Neural cell (in vitro differentiated cells): ENCODE measurements around the gene PCDHGA5. TPM values are rescaled to one million over a fixed set of nuclear protein-coding genes. Genes with fewer than 3 reads are reported as not detected.
"Not testable (repeated sequence)": the region's sequence is repeated elsewhere in the genome, so short reads cannot be mapped to it uniquely, and the experiment has no call there.

Experiments used
- H2AFZ ChIP-seq: fragments of 200-600, 300-800 bp; sonication (generic), shearing (Covaris generic); 2 replicates; pipeline ENCODE4 v1.6.0; 2014; ENCODE audit warnings: low read depth, mild to moderate bottlenecking, antibody characterized with exemption, low read length, moderate library complexity
- H3F3A ChIP-seq: fragments of 200-600 bp; shearing (Covaris generic); 2 replicates; pipeline ENCODE4 v1.6.1; 2016; ENCODE audit warnings: mild to moderate bottlenecking, moderate library complexity, mixed read lengths, antibody characterized with exemption, low read length; ENCODE audit not compliant: insufficient read depth, poor library complexity, severe bottlenecking
- H3K27ac ChIP-seq: fragments of 200-600, 300-800 bp; sonication (generic), shearing (Covaris generic); 2 replicates; pipeline ENCODE4 v1.5.1; 2014; ENCODE audit warnings: mild to moderate bottlenecking, low read length, moderate library complexity
- H3K27me3 ChIP-seq: fragments of 300-800, 200-600 bp; sonication (generic), shearing (Covaris generic); 2 replicates; pipeline ENCODE4 v1.6.0; 2014; ENCODE audit warnings: mild to moderate bottlenecking, low read depth, low read length, moderate library complexity; ENCODE audit not compliant: insufficient read depth
- H3K36me3 ChIP-seq: fragments of 300-800, 200-600 bp; sonication (generic), shearing (Covaris generic); 2 replicates; pipeline ENCODE4 v1.5.1; 2014; ENCODE audit warnings: mild to moderate bottlenecking, antibody characterized with exemption, low read length, moderate library complexity; ENCODE audit not compliant: insufficient read depth
- H3K4me2 ChIP-seq: fragments of 300-800, 200-600 bp; sonication (generic), shearing (Covaris generic); 2 replicates; pipeline ENCODE4 v1.6.0; 2014; ENCODE audit warnings: mild to moderate bottlenecking, low read length
- H3K4me3 ChIP-seq: fragments of 300-800, 200-600 bp; sonication (generic), shearing (Covaris generic); 2 replicates; pipeline ENCODE4 v1.5.1; 2014; ENCODE audit warnings: mild to moderate bottlenecking, low read length, moderate library complexity
- H3K79me2 ChIP-seq: fragments of 200-600 bp; shearing (Covaris generic); replicated peaks from 2 replicates; pipeline ENCODE4 v1.6.0; 2014; ENCODE audit warnings: mild to moderate bottlenecking, low read length, moderate library complexity; ENCODE audit not compliant: insufficient read depth
- H3K9ac ChIP-seq: fragments of 300-800, 200-600 bp; sonication (generic), shearing (Covaris generic); 2 replicates; pipeline ENCODE4 v1.6.1; 2016; ENCODE audit warnings: mild to moderate bottlenecking, low read length, mixed read lengths
- H3K9me2 ChIP-seq: fragments of 200-600 bp; shearing (Covaris generic); 2 replicates; pipeline ENCODE4 v1.6.1; 2016; ENCODE audit warnings: mild to moderate bottlenecking, low read length, mixed read lengths; ENCODE audit not compliant: insufficient read depth
- H3K9me3 ChIP-seq: fragments of 200-600, 300-800 bp; sonication (generic), shearing (Covaris generic); 2 replicates; pipeline ENCODE4 v1.6.1; 2016; ENCODE audit warnings: mild to moderate bottlenecking, mixed run types, low read length, moderate library complexity, mixed read lengths
- H4K20me1 ChIP-seq: fragments of 200-600 bp; shearing (Covaris generic); 2 replicates; pipeline ENCODE4 v1.6.1; 2016; ENCODE audit warnings: mild to moderate bottlenecking, mixed run types; ENCODE audit not compliant: insufficient read depth
- CTCF ChIP-seq: fragments of 450-650 bp; IDR thresholded peaks from 2 replicates; pipeline ENCODE4 v1.5.1; 2014; ENCODE audit warnings: antibody characterized with exemption, mild to moderate bottlenecking, moderate library complexity; ENCODE audit not compliant: poor library complexity, severe bottlenecking
- EP300 ChIP-seq: fragments of 450-650 bp; conservative IDR thresholded peaks from 2 replicates; pipeline ENCODE4 v1.6.1; 2014; ENCODE audit warnings: antibody characterized with exemption, mild to moderate bottlenecking, moderate library complexity; ENCODE audit not compliant: poor library complexity, severe bottlenecking
- EZH2 ChIP-seq: fragments of 200-600, 300-800 bp; shearing (Covaris generic), sonication (generic); IDR thresholded peaks from 2 replicates; pipeline ENCODE4 v1.6.1; 2014; ENCODE audit warnings: antibody characterized with exemption, low read length, borderline replicate concordance, mild to moderate bottlenecking; ENCODE audit not compliant: insufficient read depth, poor library complexity, severe bottlenecking
- MXI1 ChIP-seq: fragments of 450-650 bp; conservative IDR thresholded peaks from 2 replicates; pipeline ENCODE4 v1.6.1; 2014; ENCODE audit warnings: antibody characterized with exemption, mild to moderate bottlenecking; ENCODE audit not compliant: poor library complexity, severe bottlenecking
- POLR2AphosphoS5 ChIP-seq: IDR thresholded peaks from 2 replicates; pipeline ENCODE4 v1.6.1; 2012
- RAD21 ChIP-seq: fragments of 450-650 bp; conservative IDR thresholded peaks from 2 replicates; pipeline ENCODE4 v1.6.1; 2014; ENCODE audit warnings: antibody characterized with exemption, mild to moderate bottlenecking, moderate library complexity
- SMC3 ChIP-seq: fragments of 450-650 bp; conservative IDR thresholded peaks from 2 replicates; pipeline ENCODE4 v1.6.1; 2014; ENCODE audit warnings: antibody characterized with exemption, mild to moderate bottlenecking, moderate library complexity; ENCODE audit not compliant: poor library complexity
- TAF1 ChIP-seq: IDR thresholded peaks from 2 replicates; pipeline ENCODE4 v1.6.1; 2012; ENCODE audit warnings: low read depth
- polyA plus RNA-seq: library from polyadenylated mRNA; depleted of rRNA; stranded (reverse); fragments of >200 nt; gene quantifications from 2 replicates; pipeline ENCODE4 v1.2.3, GENCODE V29; 2014
- TF ChIP-seq, protein P1 (sequence below): IDR thresholded peaks from 2 replicates; pipeline ENCODE4 v1.6.1; 2012; ENCODE audit warnings: borderline replicate concordance

PCDHGA5 gene
- polyA plus RNA-seq, 1 donor from 2014 or later, result 0.25 TPM

DNA sequence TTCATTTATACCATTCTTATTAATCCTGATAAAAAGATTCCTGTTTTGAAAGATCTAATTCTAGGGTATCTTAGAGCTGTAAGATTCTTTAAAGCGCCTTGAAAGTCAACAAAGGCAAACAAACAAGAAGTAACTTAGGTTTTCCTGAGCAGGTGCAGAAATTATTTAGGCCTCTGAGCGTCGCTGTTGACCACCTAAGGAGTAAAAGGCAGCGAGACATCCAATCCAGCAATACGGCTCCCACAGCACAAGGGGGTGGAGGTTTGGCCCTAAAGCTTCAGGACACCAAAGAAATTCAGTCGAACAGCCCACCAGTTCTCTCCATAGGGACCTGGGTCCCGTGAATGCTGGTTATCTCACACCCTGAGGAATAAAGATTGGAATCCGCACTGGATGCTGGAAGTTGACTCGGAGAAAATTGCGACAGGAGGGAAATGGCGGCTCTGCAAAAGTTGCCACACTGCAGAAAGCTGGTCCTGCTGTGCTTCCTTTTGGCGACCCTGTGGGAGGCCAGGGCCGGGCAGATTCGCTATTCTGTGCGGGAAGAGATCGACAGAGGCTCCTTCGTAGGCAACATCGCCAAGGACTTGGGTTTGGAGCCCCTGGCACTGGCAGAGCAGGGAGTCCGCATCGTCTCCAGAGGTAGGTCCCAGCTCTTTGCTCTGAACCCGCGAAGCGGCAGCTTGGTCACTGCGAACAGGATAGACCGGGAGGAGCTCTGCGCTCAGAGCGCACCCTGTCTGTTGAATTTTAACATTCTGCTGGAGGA lies 25.2 kb upstream of the PCDHGA5 start, which contains the start of gene PCDHGA2:
Gene PCDHGA2, plus strand, starts transcription at position 223 of the 769 bp plus-strand sequence.
- H3K9me3 ChIP-seq, result no peaks in the 10 kb centered on the region
- no peak within 1 kb of the TSS for H3K4me2 ChIP-seq

DNA sequence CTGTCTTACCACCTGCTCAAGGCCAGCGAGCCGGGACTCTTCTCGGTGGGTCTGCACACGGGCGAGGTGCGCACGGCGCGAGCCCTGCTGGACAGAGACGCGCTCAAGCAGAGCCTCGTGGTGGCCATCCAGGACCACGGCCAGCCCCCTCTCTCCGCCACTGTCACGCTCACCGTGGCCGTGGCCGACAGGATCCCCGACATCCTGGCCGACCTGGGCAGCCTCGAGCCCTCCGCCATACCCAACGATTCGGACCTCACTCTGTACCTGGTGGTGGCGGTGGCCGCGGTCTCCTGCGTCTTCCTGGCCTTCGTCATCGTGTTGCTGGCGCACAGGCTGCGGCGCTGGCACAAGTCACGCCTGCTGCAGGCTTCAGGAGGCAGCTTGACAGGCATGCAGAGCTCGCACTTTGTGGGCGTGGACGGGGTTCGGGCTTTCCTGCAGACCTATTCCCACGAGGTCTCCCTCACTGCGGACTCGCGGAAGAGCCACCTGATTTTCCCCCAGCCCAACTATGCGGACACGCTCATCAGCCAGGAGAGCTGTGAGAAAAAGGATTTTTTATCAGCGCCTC lies 23.1 kb upstream of the PCDHGA5 start:
- H3K4me2 ChIP-seq, H2AFZ ChIP-seq, H3K79me2 ChIP-seq, H3K9me2 ChIP-seq, H3K27me3 ChIP-seq, H3K4me3 ChIP-seq, H4K20me1 ChIP-seq, H3K27ac ChIP-seq, H3K36me3 ChIP-seq, H3F3A ChIP-seq, H3K9ac ChIP-seq: not testable (repeated sequence)
- H3K9me3 ChIP-seq, result peaks cover 10% of the 10 kb centered on the region

More for the DNA sequence above, 25.2 kb upstream of the PCDHGA5 start, which contains the start of gene PCDHGA2:
- no peak within 1 kb of the TSS for H3K27ac ChIP-seq
- no peak within 1 kb of the TSS for H2AFZ ChIP-seq
- H3K9me2 ChIP-seq, result no peaks in the 10 kb centered on the region
- no peaks in the 10 kb centered on the region for H4K20me1 ChIP-seq
- H3F3A ChIP-seq, result no peaks in the 10 kb centered on the region
- no peak for TF ChIP-seq RAD21
- no peak for TF ChIP-seq CTCF
- TF ChIP-seq POLR2AphosphoS5, result no peak
- no peak for TF ChIP-seq MXI1
- no peak for TF ChIP-seq SMC3
- TF ChIP-seq TAF1, result no peak
- no peak within 1 kb of the TSS for H3K4me3 ChIP-seq
- no peaks in the 10 kb centered on the region for H3K79me2 ChIP-seq
- no peaks in the 10 kb centered on the region for H3K27me3 ChIP-seq
- no peak within 1 kb of the TSS for H3K9ac ChIP-seq
- no peaks in the 10 kb centered on the region for H3K36me3 ChIP-seq

- TF ChIP-seq, protein P1, sequence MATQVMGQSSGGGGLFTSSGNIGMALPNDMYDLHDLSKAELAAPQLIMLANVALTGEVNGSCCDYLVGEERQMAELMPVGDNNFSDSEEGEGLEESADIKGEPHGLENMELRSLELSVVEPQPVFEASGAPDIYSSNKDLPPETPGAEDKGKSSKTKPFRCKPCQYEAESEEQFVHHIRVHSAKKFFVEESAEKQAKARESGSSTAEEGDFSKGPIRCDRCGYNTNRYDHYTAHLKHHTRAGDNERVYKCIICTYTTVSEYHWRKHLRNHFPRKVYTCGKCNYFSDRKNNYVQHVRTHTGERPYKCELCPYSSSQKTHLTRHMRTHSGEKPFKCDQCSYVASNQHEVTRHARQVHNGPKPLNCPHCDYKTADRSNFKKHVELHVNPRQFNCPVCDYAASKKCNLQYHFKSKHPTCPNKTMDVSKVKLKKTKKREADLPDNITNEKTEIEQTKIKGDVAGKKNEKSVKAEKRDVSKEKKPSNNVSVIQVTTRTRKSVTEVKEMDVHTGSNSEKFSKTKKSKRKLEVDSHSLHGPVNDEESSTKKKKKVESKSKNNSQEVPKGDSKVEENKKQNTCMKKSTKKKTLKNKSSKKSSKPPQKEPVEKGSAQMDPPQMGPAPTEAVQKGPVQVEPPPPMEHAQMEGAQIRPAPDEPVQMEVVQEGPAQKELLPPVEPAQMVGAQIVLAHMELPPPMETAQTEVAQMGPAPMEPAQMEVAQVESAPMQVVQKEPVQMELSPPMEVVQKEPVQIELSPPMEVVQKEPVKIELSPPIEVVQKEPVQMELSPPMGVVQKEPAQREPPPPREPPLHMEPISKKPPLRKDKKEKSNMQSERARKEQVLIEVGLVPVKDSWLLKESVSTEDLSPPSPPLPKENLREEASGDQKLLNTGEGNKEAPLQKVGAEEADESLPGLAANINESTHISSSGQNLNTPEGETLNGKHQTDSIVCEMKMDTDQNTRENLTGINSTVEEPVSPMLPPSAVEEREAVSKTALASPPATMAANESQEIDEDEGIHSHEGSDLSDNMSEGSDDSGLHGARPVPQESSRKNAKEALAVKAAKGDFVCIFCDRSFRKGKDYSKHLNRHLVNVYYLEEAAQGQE, result no peak
- TF ChIP-seq RAD21 (no peak), TAF1 (no peak), MXI1 (no peak), EP300 (no peak), POLR2AphosphoS5 (no peak), EZH2 (no peak), CTCF (no peak), SMC3 (no peak)
- no peaks in the 10 kb centered on the region for H3K36me3 ChIP-seq
- H3K27me3 ChIP-seq, result no peaks in the 10 kb centered on the region
- no peak overlapping the region for H3K4me2 ChIP-seq
- H3K9me2 ChIP-seq, result no peaks in the 10 kb centered on the region
- H3K79me2 ChIP-seq, result no peaks in the 10 kb centered on the region
- H3F3A ChIP-seq, result no peaks in the 10 kb centered on the region
- H4K20me1 ChIP-seq, result no peaks in the 10 kb centered on the region
- peaks cover 10% of the 10 kb centered on the region for H3K9me3 ChIP-seq
- no peak overlapping the region for H2AFZ ChIP-seq
- H3K4me3 ChIP-seq, result no peak overlapping the region
- no peak overlapping the region for H3K27ac ChIP-seq
- H3K9ac ChIP-seq, result no peak overlapping the region
These were observed 21.2 kb upstream of the PCDHGA5 start for GRCh38 chr5:141342773-141343172.
